Activated CD4-positive, alpha-beta memory T cell treated with anti-CD3 and anti-CD28 coated beads for 36 hours (primary cell): ENCODE measurements around the gene PIK3R2. TPM values are rescaled to one million over a fixed set of nuclear protein-coding genes. Genes with fewer than 3 reads are reported as not detected.
"Not testable (repeated sequence)": the region's sequence is repeated elsewhere in the genome, so short reads cannot be mapped to it uniquely, and the experiment has no call there.

ENCODE experiments used
- CTCF ChIA-PET: fragments of 350-600 bp; sonication (Branson Sonifier 250); formaldehyde crosslinking; loops from one replicate; lab custom pipeline; 2021; ENCODE audit warnings: antibody characterized with exemption, inconsistent platforms; lab: Charles Lee
- POLR2A ChIA-PET: fragments of 350-600 bp; sonication (Branson Sonifier 250); formaldehyde crosslinking; loops from one replicate; lab custom pipeline; 2021; ENCODE audit warnings: antibody characterized with exemption; lab: Charles Lee
- DNase-seq: peaks from one replicate; pipeline ENCODE4 v3.0.0-alpha.2; 2020
- H3K27ac Mint-ChIP-seq: one replicate; pipeline ENCODE4 v1.8.0; 2021; ENCODE audit warnings: mixed read lengths
- H3K27me3 Mint-ChIP-seq: one replicate; pipeline ENCODE4 v1.8.0; 2021; ENCODE audit warnings: mixed read lengths
- H3K36me3 Mint-ChIP-seq: one replicate; pipeline ENCODE4 v1.8.0; 2021; ENCODE audit warnings: mixed read lengths
- H3K4me1 Mint-ChIP-seq: one replicate; pipeline ENCODE4 v1.8.0; 2021; ENCODE audit warnings: low read depth, mixed read lengths
- H3K4me3 Mint-ChIP-seq: one replicate; pipeline ENCODE4 v1.8.0; 2021; ENCODE audit warnings: mild to moderate bottlenecking, mixed read lengths
- H3K9me3 Mint-ChIP-seq: one replicate; pipeline ENCODE4 v1.8.0; 2021; ENCODE audit warnings: mixed read lengths
- intact Hi-C: fragments of 100-400 bp; cut with micrococcal nuclease; formaldehyde crosslinking; loops from one replicate; pipeline ENCODE4 v1.15.1; 2023
- total RNA-seq, 2 experiments: library from RNA; stranded (reverse); gene quantifications; one replicate each; pipeline ENCODE4 v1.2.3, GENCODE V29; 2021

PIK3R2 gene
- 10 to 100 TPM; 14.9 to 19.1 TPM for total RNA-seq

GRCh38 chr19:18152817-18153555, at the start of gene PIK3R2:
PIK3R2 (plus strand) TSS chr19:18153163; CDS start chr19:18155880, 2,717 bp downstream.
- ChIA-PET CTCF (interaction anchor here (0.9 to 2.2 kb wide), 9 partner anchors 8 to 146 kb away, joined by 3 to 22 read pairs (median 6); no protein-coding TSS in a partner anchor), POLR2A (interaction anchor here (1.1 to 2.4 kb wide), 9 partner anchors 8 to 170 kb away, joined by 3 to 15 read pairs (median 6); partner anchors contain the start of genes IL12RB1, JUND and LSM4)
- peaks cover 3% of the 10 kb centered on the region for H3K36me3 Mint-ChIP-seq
- H3K4me3 Mint-ChIP-seq = peak within 1 kb of the TSS; percentile 76
- H3K4me1 Mint-ChIP-seq = peaks cover 22% of the 10 kb centered on the region
- intact Hi-C loops = loop anchor here (1.0 to 5.0 kb wide), 7 partner anchors 34 to 221 kb away; partner anchors contain the start of genes CCDC124 and MAST3
- H3K27ac Mint-ChIP-seq = peak within 1 kb of the TSS; percentile 97
- no peaks in the 10 kb centered on the region for H3K9me3 Mint-ChIP-seq
- DNase-seq = peak; percentile 100
- no peaks in the 10 kb centered on the region for H3K27me3 Mint-ChIP-seq

DNA sequence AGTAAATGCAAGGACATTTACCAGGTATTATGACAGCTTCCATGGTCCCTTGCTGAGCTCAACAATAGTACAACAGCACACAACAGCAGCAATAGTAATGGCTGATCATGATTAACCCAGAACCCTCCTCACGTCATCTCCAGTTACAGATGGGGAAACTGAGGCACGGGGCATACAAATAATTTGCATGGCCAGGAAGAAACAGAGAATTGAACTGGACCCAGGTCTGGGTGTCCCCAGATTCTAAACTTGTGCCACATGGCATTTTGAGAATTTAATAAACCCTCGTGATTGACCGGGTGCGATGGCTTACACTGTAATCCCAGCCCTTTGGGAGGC, 48.2 kb upstream of the PIK3R2 start:
- H3K4me3 Mint-ChIP-seq = peak overlapping the region; percentile 59
- peak overlapping the region; percentile 54 for H3K27ac Mint-ChIP-seq
- H3K4me1 Mint-ChIP-seq = peaks cover 15% of the 10 kb centered on the region
- no peak for DNase-seq
- POLR2A ChIA-PET = interaction anchor here (1.3 kb wide), 1 partner anchor 13 kb away, joined by 3 read pairs; no protein-coding TSS in a partner anchor
- H3K27me3 Mint-ChIP-seq = no peaks in the 10 kb centered on the region
- intact Hi-C loops = loop anchor here (2.0 kb wide), 1 partner anchor 14 kb away; no protein-coding TSS in a partner anchor
- no peaks in the 10 kb centered on the region for H3K9me3 Mint-ChIP-seq
- CTCF ChIA-PET = interaction anchor here (1.0 to 1.4 kb wide), 2 partner anchors 63 to 147 kb away, joined by 4 to 5 read pairs; no protein-coding TSS in a partner anchor
- no peaks in the 10 kb centered on the region for H3K36me3 Mint-ChIP-seq

GRCh38 chr19:18105259-18105658, 47.7 kb upstream of the PIK3R2 start:
- intact Hi-C loops = loop anchor here (2.0 kb wide), 1 partner anchor 14 kb away; no protein-coding TSS in a partner anchor
- H3K36me3 Mint-ChIP-seq, H3K4me3 Mint-ChIP-seq, DNase-seq, H3K27ac Mint-ChIP-seq, CTCF ChIA-PET, H3K27me3 Mint-ChIP-seq, H3K9me3 Mint-ChIP-seq: not testable (repeated sequence)
- peaks cover 13% of the 10 kb centered on the region for H3K4me1 Mint-ChIP-seq
- POLR2A ChIA-PET = interaction anchor here (0.6 to 1.3 kb wide), 2 partner anchors 13 to 14 kb away, joined by 3 to 4 read pairs; no protein-coding TSS in a partner anchor

DNA sequence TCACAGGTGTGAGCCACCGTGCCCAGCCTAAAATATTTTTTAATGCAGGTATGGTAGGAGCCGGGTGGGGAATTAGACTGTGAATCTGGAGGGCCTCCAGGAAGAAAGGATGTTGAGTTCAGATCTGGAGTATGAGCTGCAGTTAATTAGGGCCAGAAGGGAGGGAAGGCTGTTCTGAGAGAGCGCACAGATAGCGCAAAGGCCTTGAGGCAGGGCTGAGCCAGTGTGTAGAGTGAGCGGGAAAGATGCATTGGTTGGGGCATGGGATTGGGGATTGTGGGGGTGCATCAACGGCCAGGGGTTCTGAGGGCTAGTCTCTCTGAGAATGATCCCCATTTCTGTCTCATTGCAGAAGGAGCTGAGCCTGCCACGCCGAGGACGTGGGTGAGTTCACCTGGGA, 45.7 kb upstream of the PIK3R2 start:
- Mint-ChIP-seq H3K4me1 (peaks cover 13% of the 10 kb centered on the region), H3K36me3 (no peaks in the 10 kb centered on the region), H3K27ac (no peak overlapping the region), H3K27me3 (no peaks in the 10 kb centered on the region), H3K9me3 (no peaks in the 10 kb centered on the region), H3K4me3 (no peak overlapping the region)
- ChIA-PET CTCF (no interaction called here), POLR2A (no interaction called here)
- no peak for DNase-seq
- intact Hi-C loops = no loop called here

DNA sequence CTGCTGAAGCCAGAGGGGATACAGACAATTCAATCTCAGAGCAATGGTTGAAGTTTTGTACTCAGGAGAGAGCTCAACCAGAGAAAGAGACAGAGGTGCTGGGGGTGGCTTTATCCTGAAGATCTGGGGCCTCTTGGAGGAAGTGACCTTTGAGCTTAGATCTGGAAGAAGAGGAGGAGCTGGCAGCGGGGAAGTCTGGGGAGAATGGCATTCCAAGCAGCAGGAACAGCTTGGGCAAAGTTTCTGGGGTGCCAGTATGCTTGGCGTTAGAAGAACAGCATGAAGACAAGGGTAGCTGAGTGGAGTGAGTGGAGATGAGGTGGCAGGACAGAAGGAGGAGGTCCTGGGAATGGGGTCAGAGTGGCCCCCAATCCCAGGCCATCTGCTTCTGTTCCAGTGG, 44.1 kb upstream of the PIK3R2 start:
- no peak for DNase-seq
- H3K4me3 Mint-ChIP-seq = peak overlapping the region; percentile 58
- ChIA-PET CTCF (interaction anchor here (1.0 to 2.9 kb wide), 4 partner anchors 11 to 143 kb away, joined by 4 to 10 read pairs (median 5); partner anchors contain the start of genes ARRDC2 and MAST3), POLR2A (no interaction called here)
- H3K27ac Mint-ChIP-seq = no peak overlapping the region
- H3K36me3 Mint-ChIP-seq = no peaks in the 10 kb centered on the region
- intact Hi-C loops = no loop called here
- peaks cover 12% of the 10 kb centered on the region for H3K4me1 Mint-ChIP-seq
- no peaks in the 10 kb centered on the region for H3K9me3 Mint-ChIP-seq
- no peaks in the 10 kb centered on the region for H3K27me3 Mint-ChIP-seq

GRCh38 chr19:18109341-18109732, 43.6 kb upstream of the PIK3R2 start:
- intact Hi-C loops = no loop called here
- Mint-ChIP-seq H3K9me3 (no peaks in the 10 kb centered on the region), H3K27ac (no peak overlapping the region), H3K36me3 (no peaks in the 10 kb centered on the region), H3K4me3 (peak overlapping the region; percentile 58), H3K4me1 (peaks cover 10% of the 10 kb centered on the region), H3K27me3 (no peaks in the 10 kb centered on the region)
- DNase-seq = no peak
- ChIA-PET CTCF (interaction anchor here (1.0 to 4.4 kb wide), 8 partner anchors 11 to 142 kb away, joined by 4 to 35 read pairs (median 5); partner anchors contain the start of genes ARRDC2 and MAST3), POLR2A (interaction anchor here (0.6 to 1.3 kb wide), 2 partner anchors 19 to 24 kb away, joined by 3 to 5 read pairs; no protein-coding TSS in a partner anchor)

GRCh38 chr19:18109733-18110608, 43.0 kb upstream of the PIK3R2 start:
- Mint-ChIP-seq H3K27me3 (no peaks in the 10 kb centered on the region), H3K4me1 (peaks cover 6% of the 10 kb centered on the region), H3K4me3 (peak overlapping the region; percentile 72), H3K27ac (no peak overlapping the region), H3K9me3 (no peaks in the 10 kb centered on the region), H3K36me3 (no peaks in the 10 kb centered on the region)
- ChIA-PET CTCF (interaction anchor here (1.0 to 4.4 kb wide), 9 partner anchors 9 to 142 kb away, joined by 4 to 35 read pairs (median 5); partner anchors contain the start of genes ARRDC2 and MAST3), POLR2A (interaction anchor here (0.6 to 1.3 kb wide), 5 partner anchors 9 to 39 kb away, joined by 3 to 6 read pairs (median 3); no protein-coding TSS in a partner anchor)
- intact Hi-C loops = no loop called here
- peak; percentile 52 for DNase-seq

- H3K36me3 Mint-ChIP-seq = no peaks in the 10 kb centered on the region
- intact Hi-C loops = no loop called here
- no peaks in the 10 kb centered on the region for H3K9me3 Mint-ChIP-seq
- POLR2A ChIA-PET = interaction anchor here (0.7 to 1.3 kb wide), 4 partner anchors 9 to 38 kb away, joined by 3 to 6 read pairs (median 4); no protein-coding TSS in a partner anchor
- DNase-seq = no peak
- H3K4me1 Mint-ChIP-seq = peaks cover 6% of the 10 kb centered on the region
- no peaks in the 10 kb centered on the region for H3K27me3 Mint-ChIP-seq
- H3K4me3 Mint-ChIP-seq = peak overlapping the region; percentile 72
- H3K27ac Mint-ChIP-seq = no peak overlapping the region
- CTCF ChIA-PET = interaction anchor here (0.7 to 4.4 kb wide), 12 partner anchors 9 to 141 kb away, joined by 3 to 35 read pairs (median 5); partner anchors contain the start of genes ARRDC2, IL12RB1 and MAST3
These were observed 42.2 kb upstream of the PIK3R2 start for GRCh38 chr19:18110609-18111232.

GRCh38 chr19:18112989-18113478, 39.9 kb upstream of the PIK3R2 start:
- no peaks in the 10 kb centered on the region for H3K9me3 Mint-ChIP-seq
- intact Hi-C loops = loop anchor here (1.0 kb wide), 2 partner anchors 55 to 138 kb away; no protein-coding TSS in a partner anchor
- DNase-seq = peak; percentile 86
- no peak overlapping the region for H3K27ac Mint-ChIP-seq
- CTCF ChIA-PET = interaction anchor here (0.6 to 4.4 kb wide), 32 partner anchors 10 to 393 kb away, joined by 3 to 35 read pairs (median 4); partner anchors contain the start of genes ARRDC2, MAST3, MPV17L2 and PIK3R2
- H3K27me3 Mint-ChIP-seq = no peaks in the 10 kb centered on the region
- H3K36me3 Mint-ChIP-seq = no peaks in the 10 kb centered on the region
- peaks cover 11% of the 10 kb centered on the region for H3K4me1 Mint-ChIP-seq
- POLR2A ChIA-PET = interaction anchor here (1.0 kb wide), 1 partner anchor 39 kb away, joined by 4 read pairs; no protein-coding TSS in a partner anchor
- H3K4me3 Mint-ChIP-seq = no peak overlapping the region

DNA sequence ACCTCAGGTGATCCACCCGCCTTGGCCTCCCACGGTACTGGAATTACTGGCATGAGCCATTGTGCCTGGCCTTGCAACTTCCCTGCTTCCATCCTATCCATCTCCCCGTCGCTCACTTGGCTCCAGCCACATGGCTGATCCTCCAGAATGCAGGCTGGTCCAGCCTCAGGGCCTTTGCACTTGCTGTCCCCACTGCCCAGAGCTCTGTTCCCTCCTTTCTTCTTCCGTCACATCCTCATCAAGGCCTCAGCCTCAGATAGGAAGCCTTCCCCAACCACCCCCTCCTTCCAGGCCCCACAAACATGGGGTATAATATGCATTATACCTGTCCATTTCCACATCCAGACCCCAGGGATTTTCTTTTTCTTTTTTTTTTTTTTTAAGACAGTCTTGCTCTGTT, 39.1 kb upstream of the PIK3R2 start:
- POLR2A ChIA-PET = no interaction called here
- no peaks in the 10 kb centered on the region for H3K9me3 Mint-ChIP-seq
- no peaks in the 10 kb centered on the region for H3K27me3 Mint-ChIP-seq
- DNase-seq = no peak
- H3K27ac Mint-ChIP-seq = no peak overlapping the region
- intact Hi-C loops = loop anchor here (1.0 kb wide), 2 partner anchors 54 to 137 kb away; no protein-coding TSS in a partner anchor
- H3K4me1 Mint-ChIP-seq = peaks cover 18% of the 10 kb centered on the region
- H3K36me3 Mint-ChIP-seq = no peaks in the 10 kb centered on the region
- CTCF ChIA-PET = interaction anchor here (0.6 to 4.4 kb wide), 13 partner anchors 10 to 138 kb away, joined by 3 to 35 read pairs (median 6); partner anchors contain the start of genes MAST3 and PIK3R2
- no peak overlapping the region for H3K4me3 Mint-ChIP-seq
